Activated naive CD8-positive, alpha-beta T cell (primary cell): Measurements from ENCODE around the gene PRSS21.

Source experiments
- H3K27ac Mint-ChIP-seq: one replicate; pipeline ENCODE4 v1.8.0; 2021; ENCODE audit warnings: mixed read lengths
- H3K27me3 Mint-ChIP-seq: one replicate; pipeline ENCODE4 v1.8.0; 2021; ENCODE audit warnings: mixed read lengths
- H3K36me3 Mint-ChIP-seq: one replicate; pipeline ENCODE4 v1.8.0; 2021; ENCODE audit warnings: mixed read lengths
- H3K4me1 Mint-ChIP-seq: one replicate; pipeline ENCODE4 v1.8.0; 2021; ENCODE audit warnings: low read depth, mixed read lengths
- H3K4me3 Mint-ChIP-seq: one replicate; pipeline ENCODE4 v1.8.0; 2021; ENCODE audit warnings: mild to moderate bottlenecking, mixed read lengths
- H3K9me3 Mint-ChIP-seq: one replicate; pipeline ENCODE4 v1.8.0; 2021; ENCODE audit warnings: low read depth, mixed read lengths

The PRSS21 gene

GRCh38 chr16:2836646-2837508 is 19.8 kb downstream of the PRSS21 start:
- Mint-ChIP-seq H3K36me3 (no peaks in the 10 kb centered on the region), H3K27ac (no peak overlapping the region), H3K4me1 (peaks cover 28% of the 10 kb centered on the region)

GRCh38 chr16:2838928-2839327 is 21.9 kb downstream of the PRSS21 start:
- H3K4me1 Mint-ChIP-seq = peaks cover 40% of the 10 kb centered on the region
- peak overlapping the region; percentile 22 for H3K27ac Mint-ChIP-seq
- H3K4me3 Mint-ChIP-seq = no peak overlapping the region
- no peaks in the 10 kb centered on the region for H3K36me3 Mint-ChIP-seq
- H3K27me3 Mint-ChIP-seq = no peaks in the 10 kb centered on the region
- no peaks in the 10 kb centered on the region for H3K9me3 Mint-ChIP-seq

More at GRCh38 chr16:2836646-2837508, 19.8 kb downstream of the PRSS21 start:
- Mint-ChIP-seq H3K4me3 (no peak overlapping the region), H3K9me3 (no peaks in the 10 kb centered on the region), H3K27me3 (peaks cover 2% of the 10 kb centered on the region)

GRCh38 chr16:2839650-2840450 is 22.8 kb downstream of the PRSS21 start:
- Mint-ChIP-seq H3K36me3 (no peaks in the 10 kb centered on the region), H3K27me3 (no peaks in the 10 kb centered on the region), H3K4me1 (peaks cover 40% of the 10 kb centered on the region), H3K9me3 (no peaks in the 10 kb centered on the region), H3K4me3 (no peak overlapping the region), H3K27ac (no peak overlapping the region)

- H3K9me3 Mint-ChIP-seq = no peaks in the 10 kb centered on the region
- H3K4me3 Mint-ChIP-seq = no peak overlapping the region
- H3K36me3 Mint-ChIP-seq = no peaks in the 10 kb centered on the region
- no peaks in the 10 kb centered on the region for H3K27me3 Mint-ChIP-seq
- H3K4me1 Mint-ChIP-seq = peaks cover 41% of the 10 kb centered on the region
- H3K27ac Mint-ChIP-seq = no peak overlapping the region
Observed at GRCh38 chr16:2840914-2841313, 23.9 kb downstream of the PRSS21 start.

GRCh38 chr16:2841606-2842339 is 24.7 kb downstream of the PRSS21 start:
- Mint-ChIP-seq H3K27me3 (no peaks in the 10 kb centered on the region), H3K9me3 (no peaks in the 10 kb centered on the region), H3K36me3 (no peaks in the 10 kb centered on the region), H3K27ac (peak overlapping the region; percentile 95), H3K4me1 (peaks cover 49% of the 10 kb centered on the region), H3K4me3 (peak overlapping the region; percentile 84)

GRCh38 chr16:2842340-2843000 is 25.4 kb downstream of the PRSS21 start:
- H3K27me3 Mint-ChIP-seq = no peaks in the 10 kb centered on the region
- H3K4me1 Mint-ChIP-seq = peaks cover 55% of the 10 kb centered on the region
- no peaks in the 10 kb centered on the region for H3K36me3 Mint-ChIP-seq
- H3K9me3 Mint-ChIP-seq = no peaks in the 10 kb centered on the region
- H3K4me3 Mint-ChIP-seq = peak overlapping the region; percentile 84
- peak overlapping the region; percentile 95 for H3K27ac Mint-ChIP-seq

GRCh38 chr16:2843526-2843925 is 26.5 kb downstream of the PRSS21 start:
- Mint-ChIP-seq H3K27me3 (no peaks in the 10 kb centered on the region), H3K27ac (no peak overlapping the region), H3K9me3 (no peaks in the 10 kb centered on the region), H3K36me3 (no peaks in the 10 kb centered on the region), H3K4me3 (no peak overlapping the region), H3K4me1 (peaks cover 49% of the 10 kb centered on the region)

- H3K4me3 Mint-ChIP-seq = no peak overlapping the region
Observed at GRCh38 chr16:2845116-2845515, 28.1 kb downstream of the PRSS21 start.

GRCh38 chr16:2846511-2847310 is 29.7 kb downstream of the PRSS21 start:
- Mint-ChIP-seq H3K27me3 (no peaks in the 10 kb centered on the region), H3K4me3 (peak overlapping the region; percentile 12), H3K4me1 (peaks cover 26% of the 10 kb centered on the region), H3K9me3 (no peaks in the 10 kb centered on the region), H3K36me3 (peaks cover 2% of the 10 kb centered on the region), H3K27ac (peak overlapping the region; percentile 75)

More at GRCh38 chr16:2845116-2845515, 28.1 kb downstream of the PRSS21 start:
- Mint-ChIP-seq H3K36me3 (peaks cover 2% of the 10 kb centered on the region), H3K27me3 (no peaks in the 10 kb centered on the region), H3K4me1 (peaks cover 34% of the 10 kb centered on the region), H3K9me3 (no peaks in the 10 kb centered on the region), H3K27ac (no peak overlapping the region)

- Mint-ChIP-seq H3K4me3 (no peak overlapping the region), H3K27ac (no peak overlapping the region), H3K4me1 (peaks cover 15% of the 10 kb centered on the region), H3K9me3 (peaks cover 2% of the 10 kb centered on the region), H3K36me3 (peaks cover 4% of the 10 kb centered on the region), H3K27me3 (no peaks in the 10 kb centered on the region)
Observed at GRCh38 chr16:2848933-2849725, 32.1 kb downstream of the PRSS21 start.

- Mint-ChIP-seq H3K27ac (no peak overlapping the region), H3K9me3 (peaks cover 9% of the 10 kb centered on the region), H3K4me1 (peaks cover 2% of the 10 kb centered on the region), H3K4me3 (no peak overlapping the region), H3K27me3 (no peaks in the 10 kb centered on the region), H3K36me3 (peaks cover 10% of the 10 kb centered on the region)
Observed at GRCh38 chr16:2852003-2852730, 35.1 kb downstream of the PRSS21 start.

- Mint-ChIP-seq H3K9me3 (peaks cover 9% of the 10 kb centered on the region), H3K4me3 (no peak overlapping the region), H3K27me3 (no peaks in the 10 kb centered on the region), H3K27ac (no peak overlapping the region), H3K36me3 (peaks cover 10% of the 10 kb centered on the region), H3K4me1 (peaks cover 4% of the 10 kb centered on the region)
Observed at GRCh38 chr16:2852731-2853507, 35.9 kb downstream of the PRSS21 start.
